SIG-M5 treated with dmso at 0.1 percent for 504 hours (cell line): Measurements from ENCODE around the gene TFIP11.

Experiments
- DNase-seq: peaks from one replicate; lab custom pipeline; 2025; ENCODE audit not compliant: unreplicated experiment; lab: John Stamatoyannopoulos, UW

TFIP11 gene

DNA sequence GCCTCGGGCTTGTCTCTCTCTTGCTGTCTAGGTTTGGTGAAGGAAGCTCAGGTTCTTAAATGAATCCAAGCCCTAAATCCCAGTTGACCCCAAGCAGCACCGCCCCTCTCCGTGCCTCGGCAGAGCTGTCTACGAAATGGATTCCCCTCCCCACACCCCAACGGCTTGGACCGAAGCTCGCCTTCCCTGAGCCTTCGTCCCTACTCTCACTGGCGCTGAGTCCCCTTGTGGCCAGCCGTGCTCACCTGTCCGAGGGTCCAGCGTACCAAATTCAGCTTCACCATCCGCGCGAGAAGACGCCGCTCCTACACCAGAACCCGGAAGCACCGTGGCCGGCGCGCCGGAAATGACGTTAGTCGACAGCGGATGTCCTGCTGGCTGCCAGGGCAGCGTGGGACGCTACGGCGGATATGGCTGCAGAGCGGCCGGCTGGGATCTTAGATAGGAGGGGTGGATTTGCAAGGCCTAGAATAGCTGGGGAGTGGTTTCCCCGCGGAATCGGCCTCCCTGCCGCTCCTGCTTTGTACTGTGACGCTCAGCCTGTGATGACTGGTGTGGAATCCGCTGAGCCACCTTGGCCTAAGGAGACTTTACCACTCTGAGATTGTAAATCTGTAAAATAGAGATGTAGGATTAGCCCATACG, at the start of gene TFIP11:
Gene TFIP11, minus strand, starts transcription at position 325 of the 645 bp plus-strand sequence. CDS start 2,201 bp downstream, outside the sequence.
- DNase-seq = peak; percentile 66

DNA sequence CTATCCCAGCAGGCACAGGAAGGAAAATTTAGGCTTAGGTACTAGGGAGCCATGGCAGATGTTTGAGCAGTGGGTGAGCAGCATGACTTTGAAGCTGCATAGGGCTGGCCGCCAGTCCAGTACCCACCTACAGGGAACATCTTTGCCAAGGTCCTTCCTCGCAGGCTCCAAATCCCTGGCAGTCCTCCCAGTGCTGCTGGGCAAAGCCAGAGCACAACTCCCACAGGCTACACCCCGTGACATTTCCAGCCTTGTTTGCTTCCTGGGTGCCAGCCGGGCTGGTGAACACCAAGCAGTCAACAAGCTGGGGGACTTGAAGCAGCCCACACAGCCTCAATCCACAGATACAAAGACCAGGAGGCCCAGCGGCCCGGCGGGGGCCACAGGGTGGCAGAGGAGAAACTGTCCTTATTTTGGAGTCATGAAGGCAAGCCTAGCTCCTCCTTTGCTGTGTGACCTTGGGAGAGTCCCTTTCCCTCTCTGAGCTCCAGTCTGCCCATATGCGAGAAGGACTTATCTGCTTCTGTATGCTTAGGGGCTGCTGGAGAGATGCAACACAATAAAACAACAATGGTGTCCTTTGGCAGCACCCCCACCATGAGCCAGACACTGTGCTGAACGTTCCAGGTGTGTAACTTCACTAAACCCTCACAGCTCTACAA, 49.6 kb upstream of the TFIP11 start:
- no peak for DNase-seq

DNA sequence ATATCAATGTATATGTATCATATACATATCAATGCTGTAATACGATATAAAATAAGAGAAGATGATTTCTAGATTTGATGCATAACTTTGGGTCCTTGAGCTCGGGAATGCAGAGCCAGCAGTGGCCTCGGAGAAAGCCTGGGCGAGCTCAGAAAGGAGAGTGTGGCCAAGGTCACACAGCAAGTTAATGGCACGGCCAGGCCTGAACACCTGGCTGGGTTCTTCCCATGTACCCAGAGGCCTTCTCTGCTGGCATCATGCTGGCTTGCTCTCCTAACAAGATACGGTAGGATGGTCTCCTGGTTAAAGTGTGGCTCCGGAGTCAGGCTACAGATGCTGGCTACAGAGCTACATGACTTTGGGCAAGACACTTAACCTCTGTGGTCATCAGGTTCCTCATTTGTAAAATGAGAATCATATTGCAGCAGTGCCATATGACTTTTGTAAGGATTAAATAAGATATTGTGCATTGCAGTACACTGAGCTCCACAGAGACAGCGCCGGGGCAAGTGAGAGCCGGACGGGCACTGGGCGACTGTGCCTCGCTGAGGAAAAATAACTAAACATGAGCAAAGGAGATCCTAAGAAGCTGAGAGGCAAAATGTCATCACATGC, 47.8 kb upstream of the TFIP11 start:
- no peak for DNase-seq

DNA sequence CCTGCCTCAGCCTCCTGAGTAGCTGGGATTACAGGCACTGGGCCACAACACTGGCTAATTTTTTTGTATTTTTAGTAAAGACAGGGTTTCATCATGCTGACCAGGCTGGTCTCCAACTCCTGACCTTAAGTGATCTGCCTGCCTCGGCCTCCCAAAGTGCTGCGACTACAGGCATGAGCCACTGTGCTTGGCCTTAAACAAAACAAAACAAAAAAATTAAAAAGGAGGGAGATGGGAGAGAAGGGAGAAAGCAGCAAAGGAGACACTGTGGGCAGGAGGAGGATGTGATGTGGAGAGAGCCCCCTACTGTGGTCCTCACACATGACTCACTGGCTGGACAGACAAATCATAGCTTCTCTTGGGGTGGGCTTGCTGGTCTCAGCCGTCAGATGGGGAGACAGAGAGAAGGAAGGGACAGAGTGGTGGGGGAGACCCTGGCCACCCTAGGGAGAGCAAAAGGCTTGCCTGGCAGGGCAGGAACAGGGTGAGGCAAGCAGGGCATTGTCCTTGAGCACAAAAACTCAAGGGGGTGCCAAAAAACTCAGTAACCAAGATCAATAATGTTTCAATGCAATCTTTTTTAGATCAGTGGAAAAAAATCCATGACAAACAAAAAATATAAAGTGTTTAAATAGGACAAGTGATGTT, 46.1 kb upstream of the TFIP11 start:
- DNase-seq = no peak

DNA sequence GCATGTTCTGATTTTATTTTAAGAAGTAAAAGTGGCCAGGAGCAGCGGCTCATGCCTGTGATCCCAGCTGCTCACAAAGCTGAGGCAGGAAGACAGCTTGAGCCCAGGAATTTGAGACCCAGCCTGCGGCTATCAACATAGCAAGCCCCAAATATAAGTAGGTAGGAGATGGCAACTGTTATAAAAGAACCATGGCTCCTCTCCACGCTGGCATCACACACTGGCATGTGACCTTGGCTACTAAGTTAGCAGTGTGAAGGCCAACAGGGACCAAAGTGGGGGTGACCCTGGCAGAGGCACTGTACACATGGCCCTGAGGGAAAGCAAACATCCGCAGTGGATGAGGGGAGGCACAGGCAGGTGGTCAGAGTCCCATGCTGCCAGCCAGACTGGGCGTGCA, 44.6 kb upstream of the TFIP11 start:
- DNase-seq = no peak

DNA sequence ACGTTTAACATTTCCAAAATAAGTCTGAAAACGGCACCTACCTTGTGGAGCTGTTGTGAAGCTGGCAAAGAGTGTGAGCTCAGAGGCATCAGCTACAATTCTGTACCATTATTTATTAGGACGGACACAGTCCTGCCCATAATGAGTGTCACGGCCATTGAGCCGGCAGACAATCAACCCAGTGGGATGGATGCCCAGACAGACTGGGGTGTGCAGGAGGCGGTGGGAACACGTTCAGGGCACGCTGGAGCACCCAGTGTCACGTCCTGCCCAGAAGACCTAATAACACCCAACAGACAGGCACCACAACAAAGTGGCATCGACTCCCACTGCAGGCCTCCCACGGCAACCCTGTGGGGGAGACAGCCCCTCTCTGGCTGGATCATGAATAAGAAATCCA, 43.2 kb upstream of the TFIP11 start:
- no peak for DNase-seq

DNA sequence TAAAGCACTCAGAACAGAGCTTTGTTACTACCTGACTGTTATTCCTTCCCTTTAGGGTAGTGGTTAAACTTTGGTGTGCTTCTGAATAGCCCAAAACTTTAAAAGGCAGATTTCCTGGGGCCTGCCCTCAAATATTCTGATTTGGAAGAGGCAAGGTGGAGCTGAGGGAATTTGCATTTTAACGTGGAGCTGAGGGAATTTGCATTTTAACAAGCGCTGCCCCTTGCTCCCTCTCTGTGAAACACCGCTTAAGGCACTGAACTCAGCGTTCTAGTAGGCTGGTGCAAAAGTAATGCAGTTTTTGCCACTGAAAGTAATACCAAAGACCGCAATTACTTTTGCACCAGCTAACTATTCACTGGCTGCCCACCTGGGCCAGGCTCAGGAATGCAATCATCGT, 42.7 kb upstream of the TFIP11 start:
- DNase-seq = no peak

DNA sequence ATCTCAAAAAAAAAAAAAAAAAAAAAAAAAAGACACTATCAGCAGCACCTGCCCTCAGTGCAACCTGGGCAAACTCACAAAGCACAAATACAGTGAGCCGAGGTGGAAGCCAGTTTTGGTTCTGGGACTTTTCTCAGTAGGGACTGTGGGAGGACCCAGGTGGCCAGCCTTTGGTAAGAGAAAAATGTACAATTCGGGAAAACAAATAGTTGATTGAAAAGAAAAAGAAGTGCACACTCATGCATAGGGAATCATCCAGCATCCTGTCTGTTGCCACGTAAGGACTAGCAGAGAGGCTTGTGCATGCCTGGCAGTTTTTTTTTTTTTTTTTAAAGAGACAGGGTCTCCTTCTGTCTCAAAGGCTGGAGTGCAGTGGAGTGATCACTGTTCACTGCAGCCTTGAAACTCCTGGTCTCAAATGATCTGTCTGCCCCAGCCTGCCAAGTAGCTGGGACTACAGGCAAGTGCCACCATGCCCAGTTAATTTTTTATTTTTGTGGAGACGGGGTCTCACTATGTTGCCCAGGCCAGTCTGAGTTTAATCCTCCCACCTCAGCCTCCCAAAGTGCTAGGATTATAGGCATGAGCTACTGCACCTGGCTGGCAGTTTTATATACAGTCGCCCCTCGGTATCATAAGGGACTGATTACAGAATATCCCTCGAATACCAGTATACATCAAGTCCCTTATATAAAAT, 40.9 kb upstream of the TFIP11 start:
- DNase-seq = no peak

DNA sequence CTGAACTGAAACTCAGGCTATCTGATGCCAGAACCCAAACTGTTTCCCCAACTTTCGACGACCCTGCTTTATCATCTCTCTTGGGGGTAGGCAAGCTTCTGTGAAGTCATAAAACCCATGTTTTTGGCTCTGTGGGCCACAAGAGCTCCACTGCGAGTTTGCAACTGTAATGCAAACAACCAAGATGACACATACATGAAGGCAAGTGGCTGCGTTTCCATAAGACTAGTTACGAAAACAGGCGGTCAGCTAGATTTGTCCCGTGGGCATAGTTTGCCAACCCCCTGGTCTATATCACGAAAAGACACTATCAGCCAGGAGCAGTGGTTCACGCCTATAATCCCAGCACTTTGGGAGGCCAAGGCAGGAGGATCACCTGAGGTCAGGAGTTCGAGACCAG, 40.2 kb upstream of the TFIP11 start:
- no peak for DNase-seq

DNA sequence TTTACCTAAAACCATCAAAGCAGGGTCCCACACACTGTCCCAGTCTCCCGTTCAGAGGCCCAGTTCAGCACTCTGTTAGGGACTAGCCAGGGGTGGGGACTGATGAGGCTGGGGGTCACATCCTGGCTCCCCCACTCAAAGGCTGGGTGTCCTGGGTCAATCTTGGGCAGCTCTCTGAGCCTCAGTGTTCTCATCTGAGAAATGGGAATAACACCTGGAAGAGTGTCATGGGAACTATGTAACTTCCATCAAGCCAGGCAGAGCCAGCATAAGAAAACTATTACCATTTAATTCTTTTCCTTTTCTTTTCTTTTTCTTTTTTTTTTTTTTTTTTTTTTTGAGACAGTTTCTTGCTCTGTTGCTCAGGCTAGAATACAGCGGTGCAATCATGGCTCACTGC, 39.3 kb upstream of the TFIP11 start:
- DNase-seq = no peak

DNA sequence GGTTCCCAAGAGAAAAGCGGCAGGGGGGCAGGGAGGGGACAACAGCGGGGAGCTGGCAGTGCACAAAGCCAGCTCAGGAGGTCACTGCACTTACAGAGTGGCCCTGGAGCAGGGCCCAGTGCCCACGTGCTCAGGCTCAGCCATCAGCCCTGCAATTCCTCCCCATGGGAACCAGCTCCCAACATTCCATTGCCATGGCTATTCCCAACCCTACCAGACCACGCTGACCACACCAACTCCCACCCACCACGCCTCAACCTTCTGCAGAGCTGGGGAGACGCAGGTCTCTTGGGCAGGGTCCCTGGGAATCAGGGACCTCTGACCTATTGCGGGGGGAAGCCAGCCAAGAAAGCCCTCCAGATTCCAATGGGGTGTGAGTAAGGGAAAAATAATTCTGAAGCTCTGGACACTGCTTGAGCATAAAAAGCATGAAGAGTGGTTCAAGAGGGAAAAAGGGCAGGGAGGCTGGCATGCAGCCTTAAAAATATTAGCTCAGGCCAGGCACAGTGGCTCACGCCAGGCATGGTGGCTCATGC, 38.3 kb upstream of the TFIP11 start:
- no peak for DNase-seq

DNA sequence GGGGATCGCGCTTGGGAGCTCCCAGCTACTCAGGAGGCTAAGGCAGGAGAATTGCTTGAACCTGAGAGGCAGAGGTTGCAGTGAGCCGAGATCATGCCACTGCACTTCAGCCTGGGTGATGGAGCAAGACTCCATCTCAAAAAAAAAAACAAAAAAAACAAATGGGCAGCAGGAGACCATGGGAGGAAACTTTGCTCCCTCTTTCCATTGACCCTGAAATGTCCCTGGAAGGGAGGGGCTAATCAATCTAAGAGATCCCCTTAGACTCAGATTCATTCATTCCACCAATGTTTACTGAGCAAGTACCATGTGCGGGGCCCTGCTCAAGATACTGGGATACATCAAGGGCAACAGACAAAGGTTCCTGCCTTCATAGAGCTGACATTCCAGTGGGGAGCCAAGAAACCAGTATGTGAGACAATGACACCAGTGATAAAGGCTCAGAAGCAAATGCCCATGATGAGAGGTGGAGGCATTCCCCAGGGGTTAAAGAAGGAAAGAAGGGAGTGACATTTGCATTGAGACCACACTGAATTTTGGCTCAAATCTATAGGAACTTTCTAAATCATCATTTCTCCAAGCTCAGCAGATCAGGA, 37.7 kb upstream of the TFIP11 start:
- DNase-seq = no peak

DNA sequence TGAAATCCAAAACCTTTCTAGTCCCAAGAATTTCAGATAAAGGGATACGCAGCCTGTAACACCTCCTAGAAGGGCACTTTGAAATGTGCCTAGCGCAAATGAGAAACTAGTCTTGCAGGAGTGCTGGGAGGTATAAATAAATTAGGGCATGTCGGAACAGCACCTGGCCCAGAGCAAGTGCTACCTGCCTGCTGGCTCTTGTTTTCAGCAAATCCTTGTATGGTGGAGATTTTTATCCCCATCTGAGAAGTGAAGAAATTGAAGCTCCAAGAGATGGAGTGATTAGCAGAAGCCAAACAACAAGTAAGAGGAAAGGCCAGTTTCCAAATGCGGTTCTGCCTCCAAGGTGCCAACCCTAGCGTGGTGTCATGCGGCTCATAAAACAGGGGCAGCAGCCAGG, 36.7 kb upstream of the TFIP11 start:
- DNase-seq = no peak

DNA sequence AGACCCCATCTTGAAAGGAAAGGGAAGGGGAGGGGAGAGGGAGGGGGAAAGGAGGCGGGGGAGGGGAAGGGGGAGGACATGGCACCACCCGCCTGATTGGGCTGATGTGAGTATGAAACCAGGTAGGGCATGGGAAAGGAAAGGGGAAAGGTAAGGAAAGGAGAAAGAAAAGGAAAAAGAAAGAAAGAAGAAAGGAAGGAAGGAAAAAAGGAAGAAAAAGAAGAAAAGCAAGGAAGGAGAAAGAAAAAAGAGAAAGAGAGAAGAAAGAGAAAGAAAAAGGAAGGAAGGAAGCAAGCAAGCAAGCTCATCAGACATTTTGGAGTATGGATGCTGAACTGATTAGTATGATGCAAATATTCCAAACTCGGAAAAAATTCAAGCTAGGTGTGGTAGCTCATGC, 36.0 kb upstream of the TFIP11 start:
- no peak for DNase-seq

DNA sequence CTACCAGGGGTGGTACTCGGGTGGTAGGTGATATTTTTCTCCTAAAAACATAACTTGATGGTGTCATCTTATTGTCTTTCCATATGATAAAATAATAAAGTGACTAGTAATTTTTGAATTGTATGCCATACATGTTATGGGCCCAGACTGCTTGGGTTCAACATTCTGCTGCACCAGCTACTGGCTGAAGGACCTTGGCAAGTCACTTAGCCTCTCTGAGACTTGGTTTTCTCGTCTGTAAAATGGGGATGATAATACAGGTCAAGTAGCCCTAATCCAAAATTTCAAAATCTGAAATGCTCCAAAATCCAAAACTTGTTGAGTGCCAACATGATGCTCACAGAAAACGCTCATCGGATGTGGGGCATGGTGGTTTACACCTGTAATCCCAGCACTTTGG, 35.6 kb upstream of the TFIP11 start:
- DNase-seq = no peak

DNA sequence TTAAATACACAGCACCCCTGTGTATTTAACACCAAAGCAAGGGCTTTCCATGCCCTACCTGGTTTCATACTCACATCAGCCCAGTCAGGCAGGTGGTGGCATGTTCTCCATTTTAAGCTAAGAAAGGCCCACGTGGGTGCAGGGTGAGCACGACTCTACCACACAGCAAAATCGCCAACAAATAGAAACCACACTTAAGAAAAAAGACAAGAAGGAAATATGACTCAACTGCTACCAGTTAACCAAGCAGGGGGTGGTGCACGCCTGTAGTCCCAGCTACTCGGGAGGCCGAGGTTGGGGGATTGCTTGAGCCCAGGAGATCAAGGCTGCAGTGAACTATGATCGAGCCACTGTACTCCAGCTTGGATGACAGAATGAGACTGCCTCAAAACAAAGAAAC, 35.2 kb upstream of the TFIP11 start:
- DNase-seq = no peak

DNA sequence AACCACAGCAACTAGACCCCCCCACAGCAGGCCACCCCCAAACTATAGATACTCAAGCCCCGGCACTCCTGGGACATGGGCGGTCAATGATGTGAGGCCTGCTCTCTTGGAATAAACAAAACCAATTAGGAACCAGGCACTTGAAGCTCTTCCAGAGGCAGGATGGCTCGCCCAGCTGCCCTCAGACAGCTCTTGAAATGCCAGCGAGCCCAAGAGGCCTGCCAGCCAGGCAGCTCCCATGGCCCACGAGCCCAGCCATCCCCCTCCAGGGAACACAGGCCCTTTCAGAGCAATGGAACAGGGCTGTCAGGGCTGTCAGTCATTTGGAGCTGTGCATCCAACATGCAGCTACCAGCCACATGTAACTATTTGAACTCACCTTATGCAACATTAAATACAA, 34.0 kb upstream of the TFIP11 start:
- no peak for DNase-seq

DNA sequence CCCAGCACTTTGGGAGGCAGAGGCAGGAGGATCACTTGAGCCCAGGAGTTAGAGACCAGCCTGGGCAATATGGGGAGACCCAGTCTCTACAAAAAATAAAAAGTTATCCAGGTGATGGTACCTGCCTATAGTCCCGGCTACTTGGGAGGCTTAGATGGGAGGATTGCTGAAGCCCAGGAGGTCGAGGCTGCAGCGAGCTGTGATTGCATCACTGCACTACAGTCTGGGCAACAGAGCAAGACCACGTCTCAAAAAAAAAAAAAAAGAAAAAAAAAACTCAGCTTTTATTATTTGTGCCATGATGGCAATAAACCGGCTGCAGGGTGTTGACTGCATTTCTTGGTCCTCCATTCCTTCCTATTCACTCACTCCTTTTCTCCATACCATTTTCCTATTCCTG, 33.6 kb upstream of the TFIP11 start:
- DNase-seq = no peak

DNA sequence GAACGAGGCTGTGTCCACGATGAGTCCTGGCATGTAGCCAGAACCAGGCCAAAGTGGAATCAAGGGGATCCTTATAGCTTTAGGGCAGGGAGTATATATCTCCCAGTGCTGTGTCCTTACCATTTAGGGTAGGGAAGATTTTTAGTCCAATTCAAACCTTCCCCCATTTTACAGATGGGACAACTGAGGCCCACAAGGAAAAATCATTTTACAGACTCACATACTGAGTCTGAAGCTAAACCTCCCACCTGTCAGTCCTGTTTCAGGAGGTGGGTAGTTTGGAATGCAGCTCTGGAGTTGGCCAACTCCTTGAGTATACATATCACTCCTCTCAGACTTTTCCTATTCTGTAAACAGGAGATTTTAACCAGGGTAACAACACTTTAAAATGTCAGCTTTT, 33.1 kb upstream of the TFIP11 start:
- no peak for DNase-seq

DNA sequence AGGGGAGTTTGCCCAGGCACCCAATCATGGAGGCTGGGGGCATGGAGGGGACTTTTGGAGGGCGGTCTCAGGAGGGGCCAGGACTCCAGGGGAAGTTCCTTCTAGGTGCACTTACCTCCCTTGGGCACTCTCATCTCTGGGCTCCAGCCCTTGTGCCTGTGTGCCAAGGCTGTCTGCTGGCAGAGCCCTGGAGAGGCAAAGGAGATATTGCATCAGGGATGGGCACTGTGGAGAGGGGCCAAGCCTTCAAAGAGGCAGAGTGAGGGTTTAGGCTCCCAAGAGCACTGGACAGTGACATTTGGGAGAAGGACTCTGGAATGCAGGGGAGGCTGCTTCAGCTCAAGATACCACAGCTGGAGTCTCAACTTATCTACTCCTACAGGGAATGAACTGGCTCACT, 32.2 kb upstream of the TFIP11 start:
- DNase-seq = no peak

DNA sequence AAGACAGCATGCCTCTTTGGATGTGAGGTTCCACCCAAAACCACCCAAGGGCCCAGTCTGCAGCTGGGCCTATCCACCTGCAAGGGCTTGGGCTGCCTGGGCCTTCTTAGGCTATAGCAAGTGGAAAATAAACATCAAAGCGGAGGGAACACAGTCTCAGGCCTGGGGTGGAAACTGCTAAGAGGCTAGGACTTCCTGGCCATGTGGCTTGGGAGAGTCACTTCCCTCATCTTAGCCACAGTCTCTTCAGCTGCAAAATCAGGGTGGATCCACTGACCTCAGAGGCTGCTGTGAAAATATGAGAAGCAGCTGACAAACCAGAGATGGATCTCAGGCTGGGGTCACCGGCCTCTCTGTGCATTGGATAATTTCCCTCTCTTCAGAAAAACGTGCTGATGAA, 30.6 kb upstream of the TFIP11 start:
- no peak for DNase-seq
